Measurements from ENCODE around the gene HMX3. TPM values are rescaled to one million over a fixed set of nuclear protein-coding genes. Genes with fewer than 3 reads are reported as not detected.

The HMX3 gene
- total and polyA plus RNA-seq, 9 donors = 0.23 TPM; not detected in 8

GRCh38 chr10:123146013-123146893 is 10.5 kb downstream of the HMX3 start:
- no peak overlapping the region for H3K27ac ChIP-seq
- no peak for DNase-seq
- no peaks in the 10 kb centered on the region for H3K36me3 ChIP-seq
- H3K9me3 ChIP-seq = no peaks in the 10 kb centered on the region
- no peak overlapping the region for H3K4me3 ChIP-seq
- H3K27me3 ChIP-seq = peaks cover 18% of the 10 kb centered on the region
- 2 to 3% (median 2%) methylated on average over 52 to 59 of the region's 59 CpGs for WGBS, 3 donors
- no peak for TF ChIP-seq POLR2A (IDR thresholded peaks at IDR 0.05)
- no peak for TF ChIP-seq EP300 (IDR thresholded peaks at IDR 0.05)
- no peak for TF ChIP-seq CTCF (IDR thresholded peaks at IDR 0.05)
- intact Hi-C loops (cut with DNase I) = no loop called here
- peaks cover 1% of the 10 kb centered on the region for H3K4me1 ChIP-seq (ENCODE audit: insufficient read depth)

GRCh38 chr10:123146894-123147634 is 11.3 kb downstream of the HMX3 start:
- Histone ChIP-seq H3K27ac (no peak overlapping the region), H3K4me3 (no peak overlapping the region), H3K4me1 (ENCODE audit: insufficient read depth) (peaks cover 2% of the 10 kb centered on the region), H3K36me3 (no peaks in the 10 kb centered on the region), H3K9me3 (no peaks in the 10 kb centered on the region), H3K27me3 (peaks cover 16% of the 10 kb centered on the region)
- intact Hi-C loops (cut with DNase I) = no loop called here
- TF ChIP-seq EP300 (IDR thresholded peaks at IDR 0.05) (no peak), CTCF (IDR thresholded peaks at IDR 0.05) (no peak), POLR2A (IDR thresholded peaks at IDR 0.05) (no peak)
- no peak for DNase-seq
- WGBS, 3 donors = 10 to 12% (median 10%) methylated on average over 24 of the region's 24 CpGs

- no peaks in the 10 kb centered on the region for H3K9me3 ChIP-seq
- H3K27ac ChIP-seq = no peak within 1 kb of the TSS
- H3K27me3 ChIP-seq = peaks cover 16% of the 10 kb centered on the region
- intact Hi-C loops (cut with DNase I) = no loop called here
- no peak within 1 kb of the TSS for H3K4me3 ChIP-seq
- DNase-seq = peak in 1 of 5 donors; percentile 15
- no peaks in the 10 kb centered on the region for H3K36me3 ChIP-seq
- WGBS, 3 donors = 1% methylated on average over 53 to 64 of the region's 64 CpGs
- peaks cover 2% of the 10 kb centered on the region for H3K4me1 ChIP-seq (ENCODE audit: insufficient read depth)
- no peak for TF ChIP-seq POLR2A (IDR thresholded peaks at IDR 0.05)
- TF ChIP-seq EP300 (IDR thresholded peaks at IDR 0.05) = no peak
- no peak for TF ChIP-seq CTCF (IDR thresholded peaks at IDR 0.05)
These were observed 12.1 kb downstream of the HMX3 start, which contains the start of gene HMX2 for GRCh38 chr10:123147635-123148413. Gene HMX2 (plus strand): TSS chr10:123148136. CDS start chr10:123148379, 243 bp downstream.

All from ovary (tissue), 9 donors.